H1 (cell line): ENCODE data around the gene FCRLB. TPM values are rescaled to one million over a fixed set of nuclear protein-coding genes. Genes with fewer than 3 reads are reported as not detected.
"Not testable (repeated sequence)": the region's sequence is repeated elsewhere in the genome, so short reads cannot be mapped to it uniquely, and the experiment has no call there.

Source experiments
- CTCF ChIA-PET: fragments of 300-600 bp; sonication (Branson Sonifier 250); formaldehyde crosslinking; loops from one replicate; lab custom pipeline; 2021; ENCODE audit not compliant: partially characterized antibody; lab: Charles Lee
- POLR2A ChIA-PET: fragments of 300-600 bp; sonication (Branson Sonifier 250); formaldehyde crosslinking; loops from one replicate; lab custom pipeline; 2021; ENCODE audit warnings: inconsistent platforms; ENCODE audit not compliant: partially characterized antibody; lab: Charles Lee
- DNase-seq, 2 experiments: peaks; one replicate each; pipeline versions ENCODE4 v3.0.0 to v3.0.0-alpha.2; 2010 to 2022; ENCODE audit warnings: low spot score in 2 of 2, low read depth in 1 of 2, mixed read lengths in 1 of 2
- FAIRE-seq: peaks from 2 replicates; lab custom pipeline; 2011; peaks lifted over from hg19 to GRCh38; lab: Jason Lieb, UNC
- H2AFZ ChIP-seq: 2 replicates; pipeline ENCODE4 v1.8.1; 2012; ENCODE audit warnings: low read length, inconsistent platforms
- H2AK5ac ChIP-seq: 2 replicates; pipeline ENCODE4 v1.6.1; 2013; ENCODE audit warnings: low read depth, low read length
- H2BK120ac ChIP-seq: replicated peaks from 2 replicates; pipeline ENCODE3; 2013; ENCODE audit warnings: low read depth, low read length, inconsistent platforms
- H2BK12ac ChIP-seq: 2 replicates; pipeline ENCODE4 v1.6.1; 2013; ENCODE audit warnings: low read depth, low read length
- H2BK15ac ChIP-seq: 2 replicates; pipeline ENCODE4 v1.6.1; 2013; ENCODE audit warnings: low read length
- H2BK20ac ChIP-seq: 2 replicates; pipeline ENCODE4 v1.6.1; 2013; ENCODE audit warnings: low read length
- H2BK5ac ChIP-seq: 2 replicates; pipeline ENCODE4 v1.6.1; 2013; ENCODE audit warnings: low read depth, low read length
- H3K14ac ChIP-seq: 2 replicates; pipeline ENCODE4 v1.6.1; 2013; ENCODE audit warnings: inconsistent platforms; ENCODE audit not compliant: insufficient read length
- H3K18ac ChIP-seq: 2 replicates; pipeline ENCODE4 v1.6.1; 2013; ENCODE audit warnings: low read length; ENCODE audit errors: extremely low read depth
- H3K23ac ChIP-seq: 2 replicates; pipeline ENCODE4 v1.6.1; 2013; ENCODE audit warnings: inconsistent platforms; ENCODE audit not compliant: insufficient read length
- H3K23me2 ChIP-seq: 2 replicates; pipeline ENCODE4 v1.6.1; 2013; ENCODE audit warnings: low read depth, low read length
- H3K27ac ChIP-seq: 2 replicates; pipeline ENCODE4 v1.6.1; 2011; ENCODE audit warnings: low read depth, low read length, inconsistent platforms
- H3K27me3 ChIP-seq, 4 experiments: replicated peaks in 1 of 4; 1 replicate in 1 of 4; 2 replicates in 3 of 4; pipeline versions ENCODE4 v1.6.1 to v1.8.1; 2011 to 2013; ENCODE audit warnings: low read length in 3 of 4, mild to moderate bottlenecking in 3 of 4, inconsistent platforms in 2 of 4, mixed read lengths in 2 of 4, moderate library complexity in 1 of 4; ENCODE audit not compliant: control insufficient read depth in 3 of 4, insufficient read depth in 3 of 4; ENCODE audit errors: extremely low read depth in 1 of 4
- H3K36me3 ChIP-seq, 4 experiments: 2 replicates each; pipeline versions ENCODE4 v1.6.1 to v1.8.1; 2011 to 2013; ENCODE audit warnings: mild to moderate bottlenecking in 4 of 4, low read length in 3 of 4, moderate library complexity in 2 of 4, control low read depth in 1 of 4, inconsistent platforms in 1 of 4; ENCODE audit not compliant: insufficient read depth in 4 of 4, control insufficient read depth in 2 of 4
- H3K4ac ChIP-seq: replicated peaks from 2 replicates; pipeline ENCODE3; 2013; ENCODE audit warnings: low read length, low read depth, mixed read lengths, inconsistent platforms; ENCODE audit not compliant: insufficient read length
- H3K4me1 ChIP-seq, 4 experiments: replicated peaks in 1 of 4; 1 replicate in 1 of 4; 2 replicates in 3 of 4; pipeline versions ENCODE4 v1.6.1 to v1.8.1; 2011 to 2013; ENCODE audit warnings: low read length in 3 of 4, inconsistent platforms in 2 of 4, mixed read lengths in 1 of 4; ENCODE audit not compliant: insufficient read depth in 4 of 4, control insufficient read depth in 3 of 4
- H3K4me2 ChIP-seq, 2 experiments: 2 replicates each; pipeline versions ENCODE4 v1.6.1 to v1.8.1; 2011 to 2013; ENCODE audit warnings: low read depth in 2 of 2, low read length in 2 of 2, control low read depth in 1 of 2, inconsistent platforms in 1 of 2, mild to moderate bottlenecking in 1 of 2; ENCODE audit not compliant: insufficient read depth in 1 of 2
- H3K4me3 ChIP-seq, 4 experiments: fragments of 200-600, 300-600 bp in 1 of 4; sonication (generic), shearing (Covaris generic), sonication (Bioruptor Twin) in 1 of 4; 2 replicates each; pipeline versions ENCODE4 v1.5.1 to v1.8.1; 2011 to 2016; ENCODE audit warnings: low read length in 4 of 4, low read depth in 3 of 4, control low read depth in 2 of 4, inconsistent platforms in 2 of 4, mild to moderate bottlenecking in 2 of 4, mixed read lengths in 1 of 4, moderate library complexity in 1 of 4; ENCODE audit not compliant: insufficient read depth in 2 of 4; ENCODE audit errors: extremely low read depth in 1 of 4
- H3K56ac ChIP-seq: replicated peaks from 2 replicates; pipeline ENCODE3; 2013; ENCODE audit warnings: low read depth, mild to moderate bottlenecking, mixed read lengths, low read length, inconsistent platforms; ENCODE audit not compliant: insufficient read length
- H3K79me1 ChIP-seq: 2 replicates; pipeline ENCODE4 v1.6.1; 2013; ENCODE audit warnings: low read depth, low read length, control low read depth
- H3K79me2 ChIP-seq, 2 experiments: 2 replicates each; pipeline versions ENCODE4 v1.6.1 to v1.8.1; 2012 to 2013; ENCODE audit warnings: low read length in 2 of 2, mild to moderate bottlenecking in 2 of 2, inconsistent platforms in 1 of 2; ENCODE audit not compliant: insufficient read depth in 2 of 2, control insufficient read depth in 1 of 2
- H3K9ac ChIP-seq, 4 experiments: replicated peaks in 1 of 4; 1 replicate in 1 of 4; 2 replicates in 3 of 4; pipeline versions ENCODE4 v1.6.1 to v1.8.1; 2011 to 2013; ENCODE audit warnings: low read depth in 3 of 4, low read length in 3 of 4, control low read depth in 2 of 4, mild to moderate bottlenecking in 2 of 4, moderate library complexity in 2 of 4, inconsistent platforms in 1 of 4; ENCODE audit errors: extremely low read depth in 1 of 4
- H3K9me3 ChIP-seq, 2 experiments: 2 replicates each; pipeline versions ENCODE4 v1.6.1 to v1.8.1; 2012 to 2013; ENCODE audit warnings: mild to moderate bottlenecking in 2 of 2, moderate library complexity in 2 of 2, control low read depth in 1 of 2, inconsistent platforms in 1 of 2, low read depth in 1 of 2, low read length in 1 of 2, mixed read lengths in 1 of 2; ENCODE audit not compliant: insufficient read depth in 2 of 2
- H4K20me1 ChIP-seq, 2 experiments: replicated peaks in 1 of 2; 2 replicates each; pipeline versions ENCODE3 to v1.8.1; 2011 to 2013; ENCODE audit warnings: inconsistent platforms in 2 of 2, low read length in 2 of 2, mild to moderate bottlenecking in 1 of 2; ENCODE audit not compliant: insufficient read depth in 2 of 2, control insufficient read depth in 1 of 2
- H4K5ac ChIP-seq: 2 replicates; pipeline ENCODE4 v1.6.1; 2013; ENCODE audit warnings: low read length, low read depth, mixed read lengths, inconsistent platforms; ENCODE audit not compliant: insufficient read length
- H4K8ac ChIP-seq: 2 replicates; pipeline ENCODE4 v1.8.0; 2013; ENCODE audit warnings: mild to moderate bottlenecking, moderate library complexity, low read length, inconsistent platforms; ENCODE audit not compliant: insufficient read depth; ENCODE audit errors: extremely low read depth
- H4K91ac ChIP-seq: replicated peaks from 2 replicates; pipeline ENCODE3; 2013; ENCODE audit warnings: low read length, mixed read lengths, inconsistent platforms; ENCODE audit not compliant: insufficient read length
- WGBS, 2 experiments: shearing (Covaris generic) in 1 of 2; methylation state at CpG; one replicate each; pipeline versions ENCODE4 v1.1.6 to v1.1.7; 2013 to 2015; ENCODE audit warnings: low lambda C conversion rate in 2 of 2, mixed read lengths in 2 of 2, inconsistent platforms in 1 of 2, low coverage in 1 of 2, missing lambda C conversion rate in 1 of 2; ENCODE audit not compliant: insufficient replicate concordance in 2 of 2, insufficient coverage in 1 of 2, insufficient read length in 1 of 2; ENCODE audit errors: extremely low coverage in 1 of 2, missing lambda C conversion rate in 1 of 2; 5-methylcytosine and 5-hydroxymethylcytosine counted together
- polyA plus RNA-seq, 7 experiments: library from polyadenylated mRNA; depleted of rRNA in 3 of 7; stranded (reverse) in 5 of 7; unstranded in 2 of 7; fragments of >200 nt in 5 of 7; fragments of 200-250 nt in 2 of 7; gene quantifications; 1 replicate in 5 of 7; 2 replicates in 1 of 7; 4 replicates in 1 of 7; pipeline versions ENCODE4 v1.2.1 to v1.2.3, GENCODE V29; 2011 to 2013; ENCODE audit warnings: missing spikeins in 2 of 7, mixed read lengths in 2 of 7
- total RNA-seq: library from RNA; stranded (reverse); fragmentation: NEBNext Ultra II Directional; extraction: Animal tissue kit (Norgen Biotek cat#: 25700); gene quantifications from 2 replicates; pipeline ENCODE4 v1.2.1, GENCODE V29; 2021

The FCRLB gene
- total and polyA plus RNA-seq, 2 of the 8 experiments (the other 6 are each of a cell fraction or from before 2014, with no cell fraction given): 0.14 to 0.24 TPM

DNA sequence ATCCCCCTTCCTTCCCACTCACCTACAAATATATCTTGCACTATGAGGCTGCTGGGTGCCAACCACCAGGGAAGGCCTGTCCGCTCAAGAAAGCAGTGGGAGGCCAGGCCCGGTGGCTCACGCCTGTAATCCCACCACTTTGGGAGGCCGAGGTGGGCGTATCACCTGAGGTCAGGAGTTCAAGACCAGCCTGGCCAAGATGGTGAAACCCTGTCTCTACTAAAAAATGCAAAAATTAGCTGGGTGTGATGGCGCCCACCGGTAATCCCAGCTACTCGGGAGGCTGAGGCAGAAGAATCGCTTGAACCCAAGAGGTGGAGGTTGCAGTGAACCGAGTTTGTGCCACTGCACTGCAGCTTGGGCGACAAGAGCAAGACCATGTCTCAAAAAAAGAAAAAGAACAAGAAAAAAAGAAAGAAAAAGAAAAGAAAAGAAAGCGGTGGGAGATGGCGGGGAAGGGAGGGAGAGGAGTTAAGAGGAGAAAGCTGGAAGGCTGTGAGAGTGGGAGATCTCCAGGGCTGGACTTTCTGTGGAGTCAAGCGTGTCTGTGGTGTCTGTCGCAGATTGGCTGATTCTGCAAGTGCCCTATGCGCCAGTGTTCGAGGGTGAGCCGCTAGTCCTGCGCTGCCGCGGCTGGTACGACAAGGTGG, 4.0 kb downstream of the FCRLB start:
- CTCF ChIA-PET: interaction anchor here (0.6 to 4.8 kb wide), 11 partner anchors 9 to 341 kb away, joined by 3 to 52 read pairs (median 5); partner anchors contain the start of gene DUSP12
- Histone ChIP-seq H2BK15ac (peak overlapping the region; percentile 76; the same call in 1 of the 2 replicates), H3K27me3 (peaks cover 12 to 25% (median 22%) of the 10 kb centered on the region in 4 experiments), H3K4me3 (peak overlapping the region; percentile 69 to 85 (median 78)), H2AK5ac (peak overlapping the region; percentile 46; the same call in 1 of the 2 replicates), H2BK20ac (0 out of 2 replicates have a peak overlapping the region, but pooled peaks have one; percentile 39), H3K23me2 (peaks cover 12% of the 10 kb centered on the region), H2AFZ (peak overlapping the region; percentile 88; the same call in 1 of the 2 replicates), H3K4me2 (peak overlapping the region; percentile 89 to 100), H2BK5ac (peak overlapping the region; percentile 67; the same call in 1 of the 2 replicates)
- not testable (repeated sequence) for H3K27ac ChIP-seq, H3K18ac ChIP-seq, H3K14ac ChIP-seq, H3K79me2 ChIP-seq, H3K4ac ChIP-seq, H3K9me3 ChIP-seq, DNase-seq, H4K20me1 ChIP-seq, H3K4me1 ChIP-seq, H3K23ac ChIP-seq, H4K8ac ChIP-seq, FAIRE-seq, H2BK120ac ChIP-seq, H4K5ac ChIP-seq, H3K9ac ChIP-seq, H3K36me3 ChIP-seq, H3K56ac ChIP-seq, H4K91ac ChIP-seq, H3K79me1 ChIP-seq, H2BK12ac ChIP-seq
- whole genome bisulfite sequencing, 2 experiments: 45% methylated on average over 22 of the region's 22 CpGs; no CpG with 5 or more reads in 1 of the 2 experiments
- POLR2A ChIA-PET: interaction anchor here (1.2 to 2.7 kb wide), 4 partner anchors 10 to 113 kb away, joined by 6 to 27 read pairs (median 6); partner anchors contain the start of gene FCRLA
